ENCODE measurements around the gene SPX.

DNA sequence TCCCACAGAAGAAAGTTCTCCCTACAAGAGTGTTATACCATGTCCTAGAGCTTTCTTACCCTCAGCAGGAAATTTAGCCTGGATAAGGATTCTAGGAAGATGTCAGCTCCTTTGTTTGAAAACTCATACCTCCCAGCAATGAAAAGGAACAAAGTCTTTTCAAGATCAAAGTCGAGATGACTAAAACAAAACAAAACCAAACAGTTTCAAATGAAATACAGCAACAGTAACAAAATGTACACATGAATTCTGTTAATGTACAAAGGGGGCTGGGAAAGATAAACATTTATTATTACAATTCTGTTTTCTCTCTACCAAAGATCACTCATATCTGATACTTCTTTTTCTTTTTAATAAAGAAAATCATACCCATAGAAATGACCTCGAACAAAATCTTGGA lies 36.8 kb downstream of the SPX start:
- TF ChIP-seq, protein P1, sequence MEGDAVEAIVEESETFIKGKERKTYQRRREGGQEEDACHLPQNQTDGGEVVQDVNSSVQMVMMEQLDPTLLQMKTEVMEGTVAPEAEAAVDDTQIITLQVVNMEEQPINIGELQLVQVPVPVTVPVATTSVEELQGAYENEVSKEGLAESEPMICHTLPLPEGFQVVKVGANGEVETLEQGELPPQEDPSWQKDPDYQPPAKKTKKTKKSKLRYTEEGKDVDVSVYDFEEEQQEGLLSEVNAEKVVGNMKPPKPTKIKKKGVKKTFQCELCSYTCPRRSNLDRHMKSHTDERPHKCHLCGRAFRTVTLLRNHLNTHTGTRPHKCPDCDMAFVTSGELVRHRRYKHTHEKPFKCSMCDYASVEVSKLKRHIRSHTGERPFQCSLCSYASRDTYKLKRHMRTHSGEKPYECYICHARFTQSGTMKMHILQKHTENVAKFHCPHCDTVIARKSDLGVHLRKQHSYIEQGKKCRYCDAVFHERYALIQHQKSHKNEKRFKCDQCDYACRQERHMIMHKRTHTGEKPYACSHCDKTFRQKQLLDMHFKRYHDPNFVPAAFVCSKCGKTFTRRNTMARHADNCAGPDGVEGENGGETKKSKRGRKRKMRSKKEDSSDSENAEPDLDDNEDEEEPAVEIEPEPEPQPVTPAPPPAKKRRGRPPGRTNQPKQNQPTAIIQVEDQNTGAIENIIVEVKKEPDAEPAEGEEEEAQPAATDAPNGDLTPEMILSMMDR (IDR thresholded peaks at IDR 0.05), result no peak
- TF ChIP-seq POLR2AphosphoS5 (IDR thresholded peaks at IDR 0.05) (no peak), POLR2A (IDR thresholded peaks at IDR 0.05) (no peak), EP300 (IDR thresholded peaks at IDR 0.05) (no peak)
